ENCODE measurements around the gene DRAP1.

GRCh38 chr11:65890324-65891218 is 28.7 kb upstream of the DRAP1 start, which contains the start of gene CCDC85B:
- no peak for TF ChIP-seq RFX5 (IDR thresholded peaks at IDR 0.05)
- TF ChIP-seq CTCF (IDR thresholded peaks at IDR 0.05): peak; percentile 22; the same call in 1 of the 3 replicates
- peak; percentile 17 for TF ChIP-seq USF2 (IDR thresholded peaks at IDR 0.05)

Measured in A549 (cell line).